Fibroblast of mammary gland (primary cell): Measurements from ENCODE around the gene POP7.

Experiments
- DNase-seq: peaks from one replicate; pipeline ENCODE4 v3.0.0-alpha.2; 2010; ENCODE audit warnings: low read depth
- H3K4me3 ChIP-seq: 2 replicates; pipeline ENCODE4 v1.5.1; 2011; ENCODE audit warnings: low read depth, mild to moderate bottlenecking, low read length, moderate library complexity; ENCODE audit not compliant: control insufficient read depth
- CTCF ChIP-seq: conservative IDR thresholded peaks from 2 replicates; pipeline ENCODE4 v1.5.1; 2011; ENCODE audit warnings: low read depth, low read length, inconsistent platforms; ENCODE audit not compliant: control insufficient read depth, insufficient read depth

POP7 gene

DNA sequence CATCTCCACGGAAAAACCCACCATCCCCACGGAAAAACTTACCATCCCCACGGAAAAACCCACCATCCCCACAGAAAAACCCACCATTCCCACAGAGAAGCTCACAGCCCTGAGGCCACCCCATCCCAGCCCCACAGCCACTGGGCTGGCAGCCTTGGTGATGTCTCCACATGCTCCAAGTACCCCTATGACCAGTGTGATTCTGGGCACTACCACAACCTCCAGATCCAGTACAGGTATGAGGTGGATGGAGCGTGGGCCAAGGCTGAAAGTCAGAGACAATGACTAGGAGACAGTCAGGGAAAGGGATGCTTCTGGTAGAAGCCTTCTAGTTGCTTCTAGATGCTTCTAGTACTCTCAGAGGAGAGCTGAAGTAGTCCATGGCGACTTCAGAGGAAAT lies 47.1 kb downstream of the POP7 start:
- no peak for DNase-seq
- no peak overlapping the region for H3K4me3 ChIP-seq
- TF ChIP-seq CTCF = no peak

DNA sequence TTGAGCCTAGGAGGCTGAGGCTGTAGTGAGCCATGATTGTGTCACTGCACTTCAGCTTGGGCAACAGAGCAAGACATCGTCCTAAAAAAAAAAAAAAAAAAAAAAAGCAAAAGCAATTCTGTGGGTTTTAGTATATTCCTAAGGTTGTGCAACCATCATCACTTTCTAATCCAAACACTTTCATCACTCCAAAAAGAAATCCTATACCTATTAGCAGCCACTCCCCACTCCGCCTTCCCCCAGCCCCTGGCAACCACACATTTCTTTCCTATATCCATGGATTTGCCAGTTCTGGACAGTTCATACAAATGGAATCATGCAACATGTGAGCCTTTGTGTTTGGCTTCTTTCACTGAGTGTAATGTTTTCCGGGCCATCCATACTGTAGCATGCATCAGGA lies 47.8 kb downstream of the POP7 start:
- TF ChIP-seq CTCF = no peak
- peak; percentile 45 for DNase-seq
- H3K4me3 ChIP-seq = no peak overlapping the region
